Loucy (cell line): Measurements from ENCODE around the gene KCNMB2.

ENCODE experiments used
- CTCF ChIP-seq: fragments of 200-600 bp; sonication (generic); conservative IDR thresholded peaks from 2 replicates; pipeline ENCODE4 v1.5.1; 2014; ENCODE audit warnings: mild to moderate bottlenecking, antibody characterized with exemption, low read length
- EZH2phosphoT487 ChIP-seq: fragments of 200-600 bp; IDR thresholded peaks from 2 replicates; pipeline ENCODE4 v1.6.1; 2018; ENCODE audit warnings: antibody characterized with exemption, mild to moderate bottlenecking, moderate library complexity, borderline replicate concordance

DNA sequence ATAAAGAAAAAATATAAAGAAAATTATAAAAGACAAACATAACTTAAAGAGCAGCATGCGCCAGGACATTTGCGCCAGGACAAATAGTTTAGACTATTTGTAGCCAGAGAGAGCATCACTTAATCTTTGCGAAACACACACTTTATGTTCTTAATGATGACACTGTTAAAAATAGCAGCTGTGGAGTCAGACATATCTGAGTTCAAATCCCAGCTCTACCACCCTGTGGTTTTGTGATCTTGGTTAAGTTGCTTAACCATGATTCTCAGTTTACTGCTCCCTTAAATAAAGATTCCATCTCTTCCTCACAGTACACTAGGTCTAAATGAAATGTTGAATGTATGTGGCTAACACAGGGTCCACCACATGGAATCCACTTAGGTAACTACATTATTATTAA is 31.4 kb downstream of the KCNMB2 start:
- no peak for TF ChIP-seq CTCF
- no peak for TF ChIP-seq EZH2phosphoT487
